WTC11 (cell line): ENCODE measurements around the gene MOB4. TPM values are rescaled to one million over a fixed set of nuclear protein-coding genes. Genes with fewer than 3 reads are reported as not detected.

Experiments
- ATAC-seq: fragments of 200-7000 bp; cut with Tn5 transposase; 2 replicates; pipeline ENCODE4 v1.10.0; 2021; ENCODE audit warnings: mild to moderate bottlenecking, moderate library complexity
- CTCF ChIA-PET: fragments of 300-600 bp; sonication (Branson Sonifier 250); formaldehyde crosslinking; loops from one replicate; lab custom pipeline; 2021; ENCODE audit warnings: antibody characterized with exemption; lab: Charles Lee
- POLR2A ChIA-PET: fragments of 350-600 bp; sonication (Branson Sonifier 250); formaldehyde crosslinking; loops from one replicate; lab custom pipeline; 2021; ENCODE audit warnings: antibody characterized with exemption; lab: Charles Lee
- DNase-seq: peaks from one replicate; pipeline ENCODE4 v3.0.0; 2021; ENCODE audit warnings: low spot score
- H3K27ac Mint-ChIP-seq: 2 replicates; pipeline ENCODE4 v1.8.0; 2021; ENCODE audit warnings: mixed read lengths
- H3K27me3 Mint-ChIP-seq: 2 replicates; pipeline ENCODE4 v1.8.0; 2021; ENCODE audit warnings: low read depth, mild to moderate bottlenecking, moderate library complexity, mixed read lengths
- H3K36me3 Mint-ChIP-seq: 2 replicates; pipeline ENCODE4 v1.8.0; 2021; ENCODE audit warnings: mixed read lengths
- H3K4me1 Mint-ChIP-seq: 2 replicates; pipeline ENCODE4 v1.8.0; 2022; ENCODE audit warnings: mixed read lengths
- H3K4me3 Mint-ChIP-seq: 2 replicates; pipeline ENCODE4 v1.8.0; 2021; ENCODE audit warnings: mild to moderate bottlenecking, moderate library complexity, mixed read lengths
- H3K9me3 Mint-ChIP-seq: 2 replicates; pipeline ENCODE4 v1.8.0; 2021; ENCODE audit warnings: mixed read lengths
- ATF1 ChIP-seq: sonication (generic); formaldehyde crosslinking; IDR thresholded peaks from 2 replicates; pipeline ENCODE4 v1.8.1; 2023; ENCODE audit warnings: mild to moderate bottlenecking, moderate library complexity, missing genetic modification reagents
- EMX1 ChIP-seq: fragments of 250-450 bp; sonication (Bioruptor Pico); IDR thresholded peaks from 2 replicates; pipeline ENCODE4 v1.8.0; 2021; ENCODE audit warnings: mild to moderate bottlenecking
- HMGXB4 ChIP-seq: sonication (generic); formaldehyde crosslinking; IDR thresholded peaks from 2 replicates; pipeline ENCODE4 v1.8.1; 2023; ENCODE audit warnings: mild to moderate bottlenecking, moderate library complexity, missing genetic modification reagents
- JAZF1 ChIP-seq: fragments of 250-450 bp; sonication (Bioruptor Pico); IDR thresholded peaks from 2 replicates; pipeline ENCODE4 v1.9.0; 2021; ENCODE audit warnings: moderate library complexity, mild to moderate bottlenecking, inconsistent platforms
- NFATC4 ChIP-seq: fragments of 250-450 bp; sonication (Bioruptor Pico); IDR thresholded peaks from 2 replicates; pipeline ENCODE4 v1.9.0; 2021; ENCODE audit warnings: mild to moderate bottlenecking
- NR1H2 ChIP-seq: sonication (generic); formaldehyde crosslinking; IDR thresholded peaks from 2 replicates; pipeline ENCODE4 v1.9.0; 2021; ENCODE audit warnings: mild to moderate bottlenecking, moderate library complexity, missing genetic modification reagents
- NR2C2 ChIP-seq: sonication (generic); formaldehyde crosslinking; IDR thresholded peaks from 2 replicates; pipeline ENCODE4 v1.8.0; 2022; ENCODE audit warnings: mild to moderate bottlenecking, missing genetic modification reagents
- NR3C1 ChIP-seq: sonication (generic); formaldehyde crosslinking; conservative IDR thresholded peaks from 2 replicates; pipeline ENCODE4 v1.8.1; 2023; ENCODE audit warnings: low read depth, mild to moderate bottlenecking, missing genetic modification reagents
- OVOL2 ChIP-seq: fragments of 250-450 bp; sonication (Bioruptor Pico); IDR thresholded peaks from 2 replicates; pipeline ENCODE4 v1.9.0; 2021; ENCODE audit warnings: mild to moderate bottlenecking, borderline replicate concordance
- SMAD3 ChIP-seq: sonication (generic); formaldehyde crosslinking; IDR thresholded peaks from 2 replicates; pipeline ENCODE4 v1.8.0; 2022; ENCODE audit warnings: missing genetic modification reagents, mild to moderate bottlenecking, borderline replicate concordance
- SOX15 ChIP-seq: fragments of 250-450 bp; sonication (Bioruptor Pico); IDR thresholded peaks from 2 replicates; pipeline ENCODE4 v1.9.0; 2021; ENCODE audit warnings: mild to moderate bottlenecking
- TEAD4 ChIP-seq: sonication (generic); formaldehyde crosslinking; IDR thresholded peaks from 2 replicates; pipeline ENCODE4 v1.8.0; 2022; ENCODE audit warnings: mild to moderate bottlenecking, missing genetic modification reagents
- USF2 ChIP-seq: sonication (generic); formaldehyde crosslinking; IDR thresholded peaks from 2 replicates; pipeline ENCODE4 v1.8.1; 2023; ENCODE audit warnings: mild to moderate bottlenecking, missing genetic modification reagents, moderate library complexity
- ZBTB21 ChIP-seq: sonication (generic); formaldehyde crosslinking; IDR thresholded peaks from 2 replicates; pipeline ENCODE4 v1.8.1; 2023; ENCODE audit warnings: mild to moderate bottlenecking, missing genetic modification reagents, borderline replicate concordance
- ZNF138 ChIP-seq: sonication (generic); formaldehyde crosslinking; conservative IDR thresholded peaks from 2 replicates; pipeline ENCODE4 v1.8.1; 2022; ENCODE audit warnings: mild to moderate bottlenecking, moderate library complexity, missing genetic modification reagents
- ZNF263 ChIP-seq: sonication (generic); formaldehyde crosslinking; IDR thresholded peaks from 2 replicates; pipeline ENCODE4 v1.8.1; 2022; ENCODE audit warnings: low read depth, mild to moderate bottlenecking, moderate library complexity, missing genetic modification reagents
- ZNF281 ChIP-seq: sonication (generic); formaldehyde crosslinking; IDR thresholded peaks from 2 replicates; pipeline ENCODE4 v1.8.0; 2023; ENCODE audit warnings: mild to moderate bottlenecking, missing genetic modification reagents
- total RNA-seq: library from RNA; stranded (reverse); gene quantifications from 3 replicates; pipeline ENCODE4 v1.2.3, GENCODE V29; 2021
- TF ChIP-seq, protein P1 (sequence below): sonication (generic); formaldehyde crosslinking; IDR thresholded peaks from 2 replicates; pipeline ENCODE4 v1.8.1; 2022; ENCODE audit warnings: mild to moderate bottlenecking, moderate library complexity, missing genetic modification reagents
- TF ChIP-seq, protein P2 (sequence below): fragments of 250-450 bp; sonication (Bioruptor Pico); IDR thresholded peaks from 2 replicates; pipeline ENCODE4 v1.9.0; 2021; ENCODE audit warnings: mild to moderate bottlenecking
- TF ChIP-seq, protein P3 (sequence below): sonication (generic); formaldehyde crosslinking; IDR thresholded peaks from 2 replicates; pipeline ENCODE4 v1.8.1; 2022; ENCODE audit warnings: mild to moderate bottlenecking, missing genetic modification reagents, moderate library complexity, borderline replicate concordance

MOB4 gene
- total RNA-seq, 1 experiment from 2014 or later, result 47.8 TPM

GRCh38 chr2:197538412-197538811 lies 22.5 kb downstream of the MOB4 start:
- Mint-ChIP-seq H3K9me3 (no peaks in the 10 kb centered on the region), H3K27me3 (no peaks in the 10 kb centered on the region), H3K36me3 (peaks cover 78% of the 10 kb centered on the region), H3K4me3 (no peak overlapping the region), H3K27ac (peak overlapping the region; percentile 74; the same call in 1 of the 2 replicates), H3K4me1 (peaks cover 13% of the 10 kb centered on the region)
- no peak for DNase-seq
- ChIA-PET CTCF (no interaction called here), POLR2A (no interaction called here)
- ATAC-seq, result no peak
- TF ChIP-seq EMX1 (no peak), HMGXB4 (CRISPR knock-in tag) (no peak), NR1H2 (no peak)

DNA sequence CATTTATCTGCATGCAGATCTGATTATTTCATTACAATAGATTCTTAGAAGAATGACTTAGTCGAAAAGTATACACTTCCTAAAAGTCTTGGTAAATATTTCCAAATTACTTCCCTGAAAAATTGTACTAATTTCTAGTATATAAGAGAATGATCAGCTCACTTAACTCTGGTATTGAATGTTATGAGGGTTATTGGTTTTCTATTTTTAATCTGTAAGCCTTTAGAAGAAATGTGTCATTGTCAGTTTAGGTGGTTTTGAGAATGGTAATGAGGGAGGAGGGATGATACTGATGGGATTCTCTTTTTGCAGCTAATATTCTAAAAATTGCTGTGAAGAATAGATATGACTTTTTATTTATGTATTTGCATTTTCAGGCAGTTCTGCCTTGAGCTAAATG lies 23.9 kb downstream of the MOB4 start:
- Mint-ChIP-seq H3K27ac (no peak overlapping the region), H3K4me3 (no peak overlapping the region), H3K9me3 (no peaks in the 10 kb centered on the region), H3K36me3 (peaks cover 76% of the 10 kb centered on the region), H3K4me1 (peaks cover 13% of the 10 kb centered on the region), H3K27me3 (no peaks in the 10 kb centered on the region)
- DNase-seq (no peak), ATAC-seq (no peak)
- ChIA-PET CTCF (no interaction called here), POLR2A (interaction anchor here (0.6 kb wide), 1 partner anchor 20 kb away, joined by 4 read pairs; no protein-coding TSS in a partner anchor)
- TF ChIP-seq, protein P1, sequence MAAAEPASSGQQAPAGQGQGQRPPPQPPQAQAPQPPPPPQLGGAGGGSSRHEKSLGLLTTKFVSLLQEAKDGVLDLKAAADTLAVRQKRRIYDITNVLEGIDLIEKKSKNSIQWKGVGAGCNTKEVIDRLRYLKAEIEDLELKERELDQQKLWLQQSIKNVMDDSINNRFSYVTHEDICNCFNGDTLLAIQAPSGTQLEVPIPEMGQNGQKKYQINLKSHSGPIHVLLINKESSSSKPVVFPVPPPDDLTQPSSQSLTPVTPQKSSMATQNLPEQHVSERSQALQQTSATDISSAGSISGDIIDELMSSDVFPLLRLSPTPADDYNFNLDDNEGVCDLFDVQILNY, result no peak

DNA sequence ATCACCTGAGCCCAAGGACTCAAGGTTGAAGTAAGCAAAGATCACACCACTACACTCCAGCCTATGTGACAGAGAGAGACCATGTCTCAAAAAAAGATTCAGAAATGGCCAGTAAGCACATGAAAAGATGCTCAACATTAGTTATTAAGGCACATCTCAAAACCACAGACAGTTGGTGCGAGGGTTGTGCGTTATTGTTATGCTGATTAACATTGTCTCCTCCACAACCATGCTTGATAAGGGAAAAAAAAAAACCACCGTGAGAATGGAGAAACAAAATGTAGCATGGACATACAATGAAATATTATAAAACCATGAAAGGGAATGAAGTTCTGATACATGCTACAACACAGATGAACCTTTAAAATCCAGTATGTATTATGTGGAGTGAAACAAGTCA lies 27.3 kb downstream of the MOB4 start:
- peaks cover 48% of the 10 kb centered on the region for H3K36me3 Mint-ChIP-seq
- ChIA-PET CTCF (no interaction called here), POLR2A (no interaction called here)

More for the DNA sequence above, 27.3 kb downstream of the MOB4 start:
- DNase-seq (no peak), ATAC-seq (no peak)
- TF ChIP-seq, protein P2, sequence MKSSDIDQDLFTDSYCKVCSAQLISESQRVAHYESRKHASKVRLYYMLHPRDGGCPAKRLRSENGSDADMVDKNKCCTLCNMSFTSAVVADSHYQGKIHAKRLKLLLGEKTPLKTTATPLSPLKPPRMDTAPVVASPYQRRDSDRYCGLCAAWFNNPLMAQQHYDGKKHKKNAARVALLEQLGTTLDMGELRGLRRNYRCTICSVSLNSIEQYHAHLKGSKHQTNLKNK (CRISPR knock-in tag), result no peak
- TF ChIP-seq NFATC4 (CRISPR knock-in tag) (no peak), SMAD3 (no peak), OVOL2 (CRISPR knock-in tag) (no peak), ZNF281 (CRISPR knock-in tag) (no peak), ZBTB21 (CRISPR knock-in tag) (no peak), ATF1 (no peak), NR2C2 (no peak), SOX15 (no peak), ZNF263 (CRISPR knock-in tag) (no peak), NR3C1 (CRISPR knock-in tag) (no peak), JAZF1 (CRISPR knock-in tag) (no peak), TEAD4 (CRISPR knock-in tag) (no peak), USF2 (CRISPR knock-in tag) (no peak), ZNF138 (CRISPR knock-in tag) (no peak)
- TF ChIP-seq, protein P3, sequence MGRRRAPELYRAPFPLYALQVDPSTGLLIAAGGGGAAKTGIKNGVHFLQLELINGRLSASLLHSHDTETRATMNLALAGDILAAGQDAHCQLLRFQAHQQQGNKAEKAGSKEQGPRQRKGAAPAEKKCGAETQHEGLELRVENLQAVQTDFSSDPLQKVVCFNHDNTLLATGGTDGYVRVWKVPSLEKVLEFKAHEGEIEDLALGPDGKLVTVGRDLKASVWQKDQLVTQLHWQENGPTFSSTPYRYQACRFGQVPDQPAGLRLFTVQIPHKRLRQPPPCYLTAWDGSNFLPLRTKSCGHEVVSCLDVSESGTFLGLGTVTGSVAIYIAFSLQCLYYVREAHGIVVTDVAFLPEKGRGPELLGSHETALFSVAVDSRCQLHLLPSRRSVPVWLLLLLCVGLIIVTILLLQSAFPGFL (CRISPR knock-in tag), result no peak
- Mint-ChIP-seq H3K4me1 (peaks cover 13% of the 10 kb centered on the region), H3K9me3 (no peaks in the 10 kb centered on the region), H3K27ac (peak overlapping the region; percentile 84), H3K4me3 (no peak overlapping the region), H3K27me3 (no peaks in the 10 kb centered on the region)
